ENCODE results near the gene SLC7A6. TPM values are rescaled to one million over a fixed set of nuclear protein-coding genes. Genes with fewer than 3 reads are reported as not detected.

The SLC7A6 gene
- total RNA-seq, 2 experiments from 2014 or later, result 53.1 to 79.5 TPM

DNA sequence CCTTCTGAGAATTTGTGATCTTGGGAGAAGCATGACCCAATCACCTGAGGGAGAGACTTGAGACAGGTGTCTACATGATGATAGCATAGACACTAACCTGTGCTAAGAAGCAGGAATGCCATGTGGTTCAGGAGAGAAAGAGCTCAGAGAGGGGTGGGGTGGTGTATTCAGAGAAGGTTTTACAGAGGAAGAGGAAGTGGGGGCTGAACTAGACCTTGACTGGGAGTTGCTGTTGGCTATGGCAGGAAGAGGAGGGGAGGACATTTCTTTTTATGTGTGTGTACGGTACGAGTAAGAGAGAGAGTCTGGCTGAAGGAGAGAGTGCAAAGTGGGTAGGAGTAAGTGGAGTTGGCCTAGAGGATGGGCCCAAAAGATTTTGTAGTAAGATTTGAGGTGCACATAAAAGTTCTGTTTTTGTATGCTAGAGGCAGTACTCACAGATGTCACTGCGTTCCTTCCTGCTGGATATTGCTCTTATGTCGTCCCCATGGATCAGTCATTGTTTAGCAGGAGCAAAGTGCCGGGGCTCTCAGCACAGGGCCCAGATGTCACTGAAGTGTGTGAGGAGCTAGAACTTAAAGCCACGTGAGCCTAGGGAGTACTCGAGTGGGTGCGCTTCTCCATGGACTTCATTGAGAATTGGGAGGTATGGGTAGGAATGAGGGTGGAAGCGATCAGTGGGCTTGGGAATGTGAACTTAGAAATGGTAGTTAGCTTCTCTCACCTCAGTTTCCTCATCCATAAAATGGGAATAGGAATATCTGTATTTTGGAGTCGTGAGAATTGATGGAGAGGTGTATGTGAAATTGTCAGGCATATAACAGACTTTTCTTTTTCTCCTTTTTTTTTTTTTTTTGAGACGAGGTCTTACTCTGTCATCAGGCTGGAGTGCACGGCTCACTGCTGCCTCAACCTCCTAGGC lies 22.1 kb downstream of the SLC7A6 start:
- intact Hi-C loops (cut with micrococcal nuclease; ENCODE audit: unreplicated experiment), result no loop called here
- BruUV-seq (replicated peaks), result no TSS peak
- Histone ChIP-seq H3K79me2 (ENCODE audit: insufficient read depth, low read depth, low read length) (peaks cover 36% of the 10 kb centered on the region), H3K4me3 (ENCODE audit: low read depth, low read length, poor library complexity, severe bottlenecking) (peak overlapping the region; percentile 56), H3K4me1 (ENCODE audit: insufficient read depth, low read length, poor library complexity, severe bottlenecking) (peaks cover 96% of the 10 kb centered on the region), H3K9me3 (ENCODE audit: low read length) (no peaks in the 10 kb centered on the region), H3K27ac (ENCODE audit: low read depth, low read length, poor library complexity, severe bottlenecking) (peak overlapping the region; percentile 97), H3K36me3 (ENCODE audit: insufficient read depth, low read length) (peaks cover 68% of the 10 kb centered on the region), H4K20me1 (ENCODE audit: insufficient read depth, low read length) (no peaks in the 10 kb centered on the region), H2AFZ (ENCODE audit: low read length) (no peak overlapping the region), H3K9me2 (ENCODE audit: insufficient read depth, low read length) (no peaks in the 10 kb centered on the region), H3K4me2 (ENCODE audit: low read length) (peak overlapping the region; percentile 83)
- peak; percentile 76 for DNase-seq (ENCODE audit: low spot score)
- TF ChIP-seq, protein P1, sequence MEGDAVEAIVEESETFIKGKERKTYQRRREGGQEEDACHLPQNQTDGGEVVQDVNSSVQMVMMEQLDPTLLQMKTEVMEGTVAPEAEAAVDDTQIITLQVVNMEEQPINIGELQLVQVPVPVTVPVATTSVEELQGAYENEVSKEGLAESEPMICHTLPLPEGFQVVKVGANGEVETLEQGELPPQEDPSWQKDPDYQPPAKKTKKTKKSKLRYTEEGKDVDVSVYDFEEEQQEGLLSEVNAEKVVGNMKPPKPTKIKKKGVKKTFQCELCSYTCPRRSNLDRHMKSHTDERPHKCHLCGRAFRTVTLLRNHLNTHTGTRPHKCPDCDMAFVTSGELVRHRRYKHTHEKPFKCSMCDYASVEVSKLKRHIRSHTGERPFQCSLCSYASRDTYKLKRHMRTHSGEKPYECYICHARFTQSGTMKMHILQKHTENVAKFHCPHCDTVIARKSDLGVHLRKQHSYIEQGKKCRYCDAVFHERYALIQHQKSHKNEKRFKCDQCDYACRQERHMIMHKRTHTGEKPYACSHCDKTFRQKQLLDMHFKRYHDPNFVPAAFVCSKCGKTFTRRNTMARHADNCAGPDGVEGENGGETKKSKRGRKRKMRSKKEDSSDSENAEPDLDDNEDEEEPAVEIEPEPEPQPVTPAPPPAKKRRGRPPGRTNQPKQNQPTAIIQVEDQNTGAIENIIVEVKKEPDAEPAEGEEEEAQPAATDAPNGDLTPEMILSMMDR (conservative IDR thresholded peaks at IDR 0.05; ENCODE audit: low read length), result no peak
- TF ChIP-seq EZH2phosphoT487 (IDR thresholded peaks at IDR 0.05; ENCODE audit: borderline replicate concordance, low read depth, low read length), result no peak
- CTCF ChIA-PET (ENCODE audit: unreplicated experiment), result interaction anchor here (0.6 to 2.1 kb wide), 4 partner anchors 8 to 29 kb away, joined by 3 to 15 read pairs (median 5); partner anchors contain the start of gene SLC7A6
- POLR2A ChIA-PET, result interaction anchor here (0.6 to 2.6 kb wide), 17 partner anchors 8 to 638 kb away, joined by 3 to 19 read pairs (median 5); partner anchors contain the start of genes PRMT7, SLC7A6 and SLC7A6OS

DNA sequence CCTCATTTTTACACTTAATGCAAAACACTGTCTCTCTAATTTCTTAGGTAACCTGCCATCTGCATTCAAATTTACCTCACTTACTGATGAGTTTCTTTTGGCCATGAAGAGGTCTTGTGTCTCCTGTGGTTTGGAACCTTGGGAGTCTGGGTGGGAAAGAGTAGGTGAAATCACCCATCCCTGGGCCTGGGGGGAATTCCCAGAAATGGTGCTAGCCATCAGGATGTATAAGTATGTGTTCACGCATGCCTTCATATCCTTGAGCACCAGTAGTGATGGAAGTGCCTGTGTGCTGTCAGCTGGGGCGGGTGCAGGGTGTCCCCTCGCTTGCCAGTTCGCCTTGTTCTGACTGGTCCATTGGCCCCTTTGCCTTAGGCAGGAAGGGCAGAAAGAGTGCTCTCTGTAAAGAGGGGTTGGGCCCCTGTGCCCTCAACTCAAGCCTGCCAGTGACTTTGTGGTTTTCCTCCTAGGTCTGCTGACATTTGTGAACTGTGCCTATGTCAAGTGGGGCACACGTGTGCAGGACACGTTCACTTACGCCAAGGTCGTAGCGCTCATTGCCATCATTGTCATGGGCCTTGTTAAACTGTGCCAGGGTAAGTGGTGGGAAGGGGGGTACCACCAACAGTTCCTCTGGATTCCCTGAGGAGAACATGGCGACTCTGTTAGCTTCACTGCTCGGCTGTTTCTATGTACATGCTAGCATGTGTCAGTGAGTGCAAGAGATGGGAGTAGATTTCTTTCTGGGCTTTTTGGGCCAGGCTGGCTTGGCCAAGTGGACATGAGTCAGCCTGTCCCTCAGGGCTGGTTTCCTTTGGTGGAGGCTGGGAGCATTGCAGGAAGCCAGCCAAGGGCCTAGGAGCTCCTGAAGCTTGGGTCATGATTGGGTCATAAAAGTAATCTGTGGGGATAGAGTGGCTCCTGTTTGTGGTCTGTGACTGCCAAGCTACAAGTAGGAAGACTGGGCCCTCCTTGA lies 23.2 kb downstream of the SLC7A6 start:
- intact Hi-C loops (cut with micrococcal nuclease; ENCODE audit: unreplicated experiment), result no loop called here

More for the DNA sequence above, 23.2 kb downstream of the SLC7A6 start:
- 0 out of 2 replicates have a peak overlapping the region, but pooled peaks have one; percentile 83 for H3K4me2 ChIP-seq (ENCODE audit: low read length)
- H3K4me3 ChIP-seq (ENCODE audit: low read depth, low read length, poor library complexity, severe bottlenecking), result no peak overlapping the region
- POLR2A ChIA-PET, result interaction anchor here (0.8 to 2.6 kb wide), 5 partner anchors 9 to 91 kb away, joined by 3 to 19 read pairs (median 5); partner anchors contain the start of genes PRMT7 and SLC7A6OS
- peaks cover 94% of the 10 kb centered on the region for H3K4me1 ChIP-seq (ENCODE audit: insufficient read depth, low read length, poor library complexity, severe bottlenecking)
- H2AFZ ChIP-seq (ENCODE audit: low read length), result no peak overlapping the region
- CTCF ChIA-PET (ENCODE audit: unreplicated experiment), result interaction anchor here (1.2 kb wide), 1 partner anchor 24 kb away, joined by 4 read pairs; no protein-coding TSS in a partner anchor
- no peaks in the 10 kb centered on the region for H4K20me1 ChIP-seq (ENCODE audit: insufficient read depth, low read length)
- H3K79me2 ChIP-seq (ENCODE audit: insufficient read depth, low read depth, low read length), result peaks cover 28% of the 10 kb centered on the region; the same call in 1 of the 2 replicates
- TF ChIP-seq, protein P1 (conservative IDR thresholded peaks at IDR 0.05; ENCODE audit: low read length), result no peak
- no peak for TF ChIP-seq EZH2phosphoT487 (IDR thresholded peaks at IDR 0.05; ENCODE audit: borderline replicate concordance, low read depth, low read length)
- no peaks in the 10 kb centered on the region for H3K9me2 ChIP-seq (ENCODE audit: insufficient read depth, low read length)
- H3K9me3 ChIP-seq (ENCODE audit: low read length), result no peaks in the 10 kb centered on the region
- no peak for DNase-seq (ENCODE audit: low spot score)
- BruUV-seq (replicated peaks), result no TSS peak
- H3K36me3 ChIP-seq (ENCODE audit: insufficient read depth, low read length), result peaks cover 68% of the 10 kb centered on the region
- H3K27ac ChIP-seq (ENCODE audit: low read depth, low read length, poor library complexity, severe bottlenecking), result peak overlapping the region; percentile 97

Data from OCI-LY7 (cell line).